Stimulated activated CD4-positive, alpha-beta T cell treated with anti-CD3 and anti-CD28 coated beads, Interleukin-2, amount 100 ng/mL, for 48 hours (primary cell): ENCODE measurements around the gene DSCAML1.
"Not testable (repeated sequence)": the region's sequence is repeated elsewhere in the genome, so short reads cannot be mapped to it uniquely, and the experiment has no call there.

ENCODE experiments used
- DNase-seq, 2 donors: peaks; one replicate each; pipeline ENCODE4 v3.0.0-alpha.2; 2020

Gene DSCAML1

GRCh38 chr11:117458275-117459122 lies 338.5 kb downstream of the DSCAML1 start:
- peak in 1 of 2 donors; percentile 37 for DNase-seq

GRCh38 chr11:117457835-117458234 lies 339.2 kb downstream of the DSCAML1 start:
- no peak for DNase-seq

GRCh38 chr11:117457031-117457785 lies 339.8 kb downstream of the DSCAML1 start:
- DNase-seq = no peak

- DNase-seq = not testable (repeated sequence)
These were observed 340.3 kb downstream of the DSCAML1 start for GRCh38 chr11:117456721-117457029.

- peak; percentile 4 to 24 for DNase-seq
These were observed 340.8 kb downstream of the DSCAML1 start for GRCh38 chr11:117456027-117456720.

GRCh38 chr11:117454564-117454917 lies 342.5 kb downstream of the DSCAML1 start:
- no peak for DNase-seq

GRCh38 chr11:117453886-117454563 lies 343.0 kb downstream of the DSCAML1 start:
- DNase-seq = no peak

GRCh38 chr11:117449111-117449693 lies 347.8 kb downstream of the DSCAML1 start:
- no peak for DNase-seq

- no peak for DNase-seq
These were observed 352.0 kb downstream of the DSCAML1 start for GRCh38 chr11:117444711-117445658.

GRCh38 chr11:117444256-117444655 lies 352.8 kb downstream of the DSCAML1 start:
- DNase-seq = no peak

- DNase-seq = peak in 1 of 2 donors; percentile 24
These were observed 353.5 kb downstream of the DSCAML1 start for GRCh38 chr11:117443266-117444186.

- no peak for DNase-seq
These were observed 354.2 kb downstream of the DSCAML1 start for GRCh38 chr11:117442869-117443239.

- no peak for DNase-seq
These were observed 354.8 kb downstream of the DSCAML1 start for GRCh38 chr11:117442049-117442868.

GRCh38 chr11:117441146-117441975 lies 355.7 kb downstream of the DSCAML1 start:
- DNase-seq = no peak

- no peak for DNase-seq
These were observed 356.8 kb downstream of the DSCAML1 start for GRCh38 chr11:117440258-117440657.

GRCh38 chr11:117439256-117439655 lies 357.8 kb downstream of the DSCAML1 start:
- DNase-seq = no peak

GRCh38 chr11:117438371-117439000 lies 358.5 kb downstream of the DSCAML1 start:
- DNase-seq = peak in 1 of 2 donors; percentile 45

- DNase-seq = no peak
These were observed 359.3 kb downstream of the DSCAML1 start for GRCh38 chr11:117437791-117438130.
